Hematopoietic multipotent progenitor cell treated with erythropoietin and hydrocortisone succinate and interleukin-3 and kit ligand, for 17 days (in vitro differentiated cells): ENCODE measurements around the gene TIGD1.
"Not testable (repeated sequence)": the region's sequence is repeated elsewhere in the genome, so short reads cannot be mapped to it uniquely, and the experiment has no call there.

ENCODE experiments used
- DNase-seq: peaks from one replicate; pipeline ENCODE4 v3.0.0-alpha.2; 2015; ENCODE audit warnings: low spot score

Gene TIGD1

DNA sequence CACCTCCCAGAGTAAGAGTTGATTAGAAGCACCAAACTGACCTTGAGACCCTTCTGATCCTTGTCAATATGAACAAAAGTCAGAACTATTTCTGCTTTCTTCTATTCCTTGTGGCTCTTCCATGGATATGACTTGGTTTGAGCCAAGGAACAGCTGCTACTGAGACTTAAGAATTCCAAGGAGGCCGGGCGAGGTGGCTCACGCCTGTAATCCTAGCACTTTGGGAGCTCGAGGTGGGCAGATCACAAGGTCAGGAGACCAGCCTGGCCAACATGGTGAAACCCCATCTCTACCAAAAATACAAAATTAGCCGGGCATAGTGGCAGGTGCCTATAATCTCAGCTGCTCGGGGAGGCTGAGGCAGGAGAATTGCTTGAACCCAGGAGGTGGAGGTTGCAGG lies 20.1 kb upstream of the TIGD1 start:
- DNase-seq: not testable (repeated sequence)

DNA sequence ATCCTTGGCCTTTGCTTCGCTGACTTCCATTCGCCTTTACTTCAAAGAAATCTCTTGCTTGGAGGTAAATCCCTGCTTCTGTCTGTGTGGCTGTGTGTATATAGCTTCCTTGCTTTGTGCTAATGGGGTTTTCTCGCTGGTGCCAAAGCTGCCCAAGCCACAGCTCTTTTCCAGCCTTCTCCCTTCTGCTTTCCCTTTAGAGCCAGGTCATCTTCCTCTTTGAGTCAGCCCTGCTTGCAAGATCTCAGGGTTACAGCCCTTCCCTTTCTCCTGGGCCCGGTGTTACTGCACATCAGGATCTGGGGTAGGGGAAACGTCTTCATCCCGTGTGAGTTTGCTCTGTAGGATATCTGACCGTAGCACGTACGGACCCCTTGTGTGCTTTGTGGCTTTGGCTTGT lies 19.2 kb upstream of the TIGD1 start:
- no peak for DNase-seq

GRCh38 chr2:232568161-232568560 lies 17.8 kb upstream of the TIGD1 start:
- peak; percentile 81 for DNase-seq

DNA sequence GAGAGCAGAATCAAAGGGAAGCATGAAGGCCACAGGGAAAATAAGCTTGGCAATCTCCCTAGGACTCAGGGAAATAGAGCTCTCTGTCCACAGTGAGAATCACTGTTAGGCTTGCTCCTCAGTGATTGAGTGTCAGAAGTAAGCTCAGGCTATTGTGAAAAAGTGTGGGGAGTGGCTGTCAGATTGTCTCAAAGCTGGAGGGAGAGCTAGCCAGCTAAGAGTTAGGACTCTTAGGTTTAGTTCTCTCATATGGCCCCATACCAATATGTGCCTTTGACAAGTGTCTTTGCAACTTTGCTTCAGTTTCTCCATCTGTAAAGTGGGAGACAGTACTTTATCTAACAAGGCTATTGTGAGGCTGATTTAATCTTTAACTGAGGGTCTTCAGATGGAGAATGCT lies 17.4 kb upstream of the TIGD1 start:
- no peak for DNase-seq

- DNase-seq: no peak
These were observed 13.2 kb upstream of the TIGD1 start for GRCh38 chr2:232563580-232563979.

DNA sequence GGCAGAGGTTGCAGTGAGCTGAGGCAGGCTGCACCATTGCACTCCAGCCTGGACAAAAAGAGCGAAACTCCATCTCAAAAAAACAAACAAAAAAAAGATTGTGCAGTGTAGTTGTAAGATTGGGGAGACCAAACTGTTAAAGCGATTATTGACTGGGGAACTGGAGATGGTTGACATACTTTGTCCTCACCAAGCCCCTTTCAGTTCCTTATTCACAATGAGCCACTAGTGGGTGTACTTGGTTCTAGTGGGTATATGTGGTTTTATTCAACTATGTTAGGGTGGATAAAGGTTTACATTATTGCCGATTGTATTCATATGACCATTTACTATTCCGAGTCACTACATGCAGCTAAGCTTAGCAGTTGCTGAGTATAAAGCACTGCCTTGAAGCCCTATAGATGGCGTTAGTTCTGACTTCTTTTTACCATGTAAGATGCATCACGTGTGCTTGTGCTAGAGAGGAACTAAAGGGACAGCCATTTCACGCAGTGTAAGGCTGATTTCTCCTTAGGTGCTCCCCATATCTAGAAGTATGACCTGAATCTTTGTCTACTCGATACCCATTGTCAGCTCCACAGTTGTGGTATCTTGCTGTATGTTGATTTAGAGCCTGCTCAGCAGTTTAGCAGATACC lies 12.3 kb upstream of the TIGD1 start:
- no peak for DNase-seq

DNA sequence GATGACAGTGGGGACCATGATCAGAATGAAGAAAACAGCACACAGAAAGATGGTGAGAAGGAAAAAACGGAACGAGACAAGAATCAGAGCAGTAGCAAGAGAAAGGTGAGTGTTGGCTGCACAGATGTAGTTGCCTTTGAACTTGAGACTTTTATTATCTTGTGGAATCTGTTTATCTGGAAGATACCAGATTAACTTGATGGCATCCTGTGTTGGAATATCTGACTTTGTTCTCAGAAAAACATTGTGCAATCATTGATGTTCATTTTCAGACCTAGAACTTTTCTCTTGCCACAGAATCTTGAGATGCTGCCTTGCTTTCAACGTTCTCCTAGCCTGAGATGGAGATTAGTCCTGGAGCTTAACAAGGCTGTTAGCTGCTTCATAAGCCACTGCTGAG lies 6.1 kb upstream of the TIGD1 start:
- no peak for DNase-seq

DNA sequence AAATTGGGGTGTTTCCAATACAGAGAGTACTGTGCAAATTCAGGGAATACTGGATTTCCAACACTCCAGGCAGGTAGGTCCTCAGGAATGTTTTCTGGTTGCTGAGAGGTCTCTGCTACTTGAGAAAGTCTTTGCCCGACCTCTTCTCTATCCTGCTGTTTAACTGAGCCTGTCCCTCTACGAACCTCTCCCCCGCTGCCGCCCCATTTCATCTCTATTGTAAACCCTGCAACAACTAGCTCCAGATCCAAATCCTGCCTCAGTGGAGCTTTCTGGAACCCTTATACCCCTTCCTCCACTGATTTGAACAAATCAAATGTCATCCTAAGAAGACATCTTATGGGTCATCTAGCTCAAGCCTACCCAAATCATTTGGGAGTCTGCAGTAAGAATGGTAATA lies 1.4 kb upstream of the TIGD1 start:
- no peak for DNase-seq

- no peak for DNase-seq
These were observed 887 bp upstream of the TIGD1 start for GRCh38 chr2:232551250-232551638.

- DNase-seq: no peak
These were observed 553 bp downstream of the TIGD1 start for GRCh38 chr2:232549655-232550353.

GRCh38 chr2:232547991-232548390 lies 2.4 kb downstream of the TIGD1 start:
- DNase-seq: no peak

DNA sequence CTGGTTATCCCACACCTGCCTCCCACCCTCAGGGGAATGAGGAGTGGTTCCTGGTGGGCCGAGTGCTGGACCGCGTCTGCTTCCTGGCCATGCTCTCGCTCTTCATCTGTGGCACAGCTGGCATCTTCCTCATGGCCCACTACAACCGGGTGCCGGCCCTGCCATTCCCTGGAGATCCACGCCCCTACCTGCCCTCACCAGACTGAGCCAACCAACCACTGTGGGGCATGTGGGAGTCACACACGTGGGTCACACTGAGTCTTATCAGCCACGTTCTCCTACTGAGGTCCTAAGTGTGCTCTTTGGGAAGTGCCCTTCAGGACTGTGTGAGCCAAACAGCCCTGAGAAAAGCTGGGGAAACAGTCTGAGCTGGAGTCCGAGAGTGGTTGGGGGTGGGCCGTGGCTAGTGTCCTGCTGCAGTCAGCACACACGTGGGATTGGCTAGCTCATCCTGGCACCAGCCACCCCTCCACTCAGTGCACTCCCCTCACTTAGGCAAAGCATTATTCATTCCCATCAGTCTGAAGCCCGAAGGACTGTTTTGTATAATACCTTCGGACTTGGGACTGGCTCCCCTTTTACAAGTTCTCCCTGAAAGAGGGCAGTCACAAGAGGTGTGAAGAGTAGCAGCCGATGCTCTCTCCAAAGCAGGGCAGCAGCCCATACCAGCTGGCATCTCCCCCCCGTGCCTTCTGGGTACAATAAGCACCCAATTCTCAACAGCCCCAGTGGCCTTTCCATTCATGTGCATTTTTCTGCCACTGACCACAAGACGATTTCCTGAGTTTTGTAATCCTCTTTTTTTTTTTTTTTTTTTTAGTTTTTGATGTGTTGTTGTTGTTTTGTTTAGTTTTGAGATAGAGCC lies 4.6 kb downstream of the TIGD1 start:
- DNase-seq: no peak

- no peak for DNase-seq
These were observed 5.7 kb downstream of the TIGD1 start for GRCh38 chr2:232544674-232545073.

DNA sequence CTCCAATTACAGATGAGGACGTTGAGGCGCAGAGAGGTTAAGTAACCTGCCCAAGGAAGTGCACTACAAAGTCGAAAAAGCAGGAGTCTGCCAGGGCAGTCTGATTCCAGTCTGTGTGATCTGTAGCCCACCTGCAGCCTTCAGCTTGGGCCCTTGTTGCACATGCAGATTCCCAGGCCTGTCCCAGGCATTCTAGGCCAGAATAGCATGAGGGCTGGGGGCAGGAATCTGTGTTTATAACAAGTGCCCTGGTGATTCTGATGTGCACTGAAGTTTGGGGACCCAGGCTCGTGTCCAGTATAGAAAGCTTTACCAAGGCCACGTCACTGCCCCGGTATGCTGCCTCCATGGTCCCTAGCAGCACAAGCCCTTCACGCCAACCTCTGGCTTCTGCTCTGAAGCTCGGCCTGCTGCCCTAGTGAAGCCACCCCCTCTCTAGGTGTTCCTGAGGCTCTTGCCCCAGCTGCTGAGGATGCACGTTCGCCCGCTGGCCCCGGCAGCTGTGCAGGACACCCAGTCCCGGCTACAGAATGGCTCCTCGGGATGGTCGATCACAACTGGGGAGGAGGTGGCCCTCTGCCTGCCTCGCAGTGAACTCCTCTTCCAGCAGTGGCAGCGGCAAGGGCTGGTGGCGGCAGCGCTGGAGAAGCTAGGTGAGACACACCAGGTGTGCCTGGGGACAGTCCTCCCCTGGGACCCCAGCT lies 6.3 kb downstream of the TIGD1 start:
- no peak for DNase-seq

DNA sequence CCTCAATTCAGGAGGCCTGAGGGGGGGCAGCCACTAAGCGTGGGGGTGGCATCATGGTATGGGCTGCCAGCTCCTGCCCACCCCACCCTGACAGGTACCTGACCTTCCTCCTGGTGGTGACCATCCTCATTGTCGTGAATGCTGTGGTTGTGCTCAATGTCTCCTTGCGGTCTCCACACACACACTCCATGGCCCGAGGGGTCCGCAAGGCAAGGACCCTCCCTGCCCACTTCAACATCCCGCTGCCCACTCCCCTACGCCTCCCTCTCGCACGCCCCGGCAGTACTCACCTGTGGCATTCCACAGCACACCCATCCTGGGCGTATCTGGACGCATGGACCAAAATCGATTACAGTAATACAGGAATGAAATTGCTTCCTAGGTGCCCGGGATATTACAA lies 6.9 kb downstream of the TIGD1 start:
- no peak for DNase-seq

GRCh38 chr2:232542715-232543467 lies 7.5 kb downstream of the TIGD1 start:
- no peak for DNase-seq

DNA sequence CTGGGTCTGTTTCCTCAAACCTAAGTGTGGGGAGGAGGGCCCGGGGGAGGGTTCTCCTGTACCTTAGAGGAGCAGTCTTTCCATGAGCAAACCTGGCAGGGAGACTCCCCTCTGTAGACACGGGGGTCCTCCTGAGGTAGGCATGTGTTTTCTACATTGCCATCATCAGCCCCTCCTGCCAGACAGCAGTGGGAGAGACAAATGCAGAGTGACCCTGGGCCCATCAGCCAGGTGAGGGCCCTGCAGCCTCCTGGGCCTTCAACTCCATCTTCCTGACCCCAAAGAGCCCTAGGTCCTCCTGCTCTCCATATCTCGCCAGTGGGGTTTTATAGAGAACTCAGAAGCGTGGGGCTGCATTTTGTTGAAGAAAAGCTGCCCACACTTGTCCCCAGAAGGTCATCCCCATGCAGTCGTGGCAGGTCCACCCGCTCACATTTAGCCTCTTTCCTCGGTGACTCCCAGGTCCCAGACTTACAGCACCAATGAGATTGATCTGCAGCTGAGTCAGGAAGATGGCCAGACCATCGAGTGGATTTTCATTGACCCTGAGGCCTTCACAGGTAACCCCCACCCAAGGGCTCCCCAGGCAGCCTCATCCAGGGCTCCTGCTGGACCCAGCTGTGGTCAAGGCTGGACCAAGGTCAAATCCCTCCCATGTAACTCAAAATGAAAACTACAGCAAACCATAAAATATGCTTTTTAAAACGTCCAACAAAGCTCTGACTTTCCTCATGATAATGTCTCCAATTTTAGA lies 8.2 kb downstream of the TIGD1 start:
- DNase-seq: no peak

DNA sequence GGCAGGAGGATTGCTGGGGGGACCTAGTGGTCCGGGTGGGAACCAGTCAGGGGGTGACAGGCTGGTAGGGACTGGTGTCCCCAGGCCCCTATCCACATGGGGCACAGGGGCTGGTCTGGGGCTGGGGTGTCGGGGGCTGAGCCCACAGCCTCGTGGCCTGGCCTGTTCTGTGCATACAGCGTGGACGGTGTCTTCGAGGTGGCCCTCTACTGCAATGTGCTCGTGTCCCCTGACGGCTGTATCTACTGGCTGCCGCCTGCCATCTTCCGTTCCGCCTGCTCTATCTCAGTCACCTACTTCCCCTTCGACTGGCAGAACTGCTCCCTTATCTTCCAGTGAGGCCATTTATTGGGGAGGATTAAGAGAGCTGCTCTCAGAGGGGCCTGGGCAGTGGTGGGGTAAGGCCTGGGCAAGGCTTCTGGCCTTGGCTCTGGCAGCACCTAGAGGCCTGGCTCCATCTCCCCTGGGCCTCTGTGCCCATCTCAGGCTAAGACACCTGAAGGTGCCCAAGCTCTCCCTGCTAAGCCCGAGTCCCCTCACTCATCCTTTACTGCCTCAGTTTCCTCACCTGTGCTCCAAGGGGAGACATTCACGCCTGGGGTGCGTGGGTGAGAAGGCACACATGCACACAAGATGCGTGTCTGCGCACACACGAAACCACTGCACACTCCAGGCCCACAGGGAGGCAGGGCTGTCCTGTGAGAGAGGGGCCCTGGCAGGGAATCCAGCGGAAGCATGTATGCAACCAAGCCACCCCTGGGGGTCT lies 9.0 kb downstream of the TIGD1 start:
- no peak for DNase-seq

GRCh38 chr2:232540441-232541041 lies 9.8 kb downstream of the TIGD1 start:
- no peak for DNase-seq
